ENCODE data around the gene DMAP1. TPM values are rescaled to one million over a fixed set of nuclear protein-coding genes. Genes with fewer than 3 reads are reported as not detected.

Gene DMAP1
- total and polyA plus RNA-seq, 2 of the 8 experiments (the other 6 are each of a cell fraction or from before 2014, with no cell fraction given) = 36.4 to 42.4 TPM

- TF ChIP-seq RBBP5 (IDR thresholded peaks at IDR 0.05; ENCODE audit: borderline replicate concordance, low read depth, low read length) (no peak), ZNF274 (IDR thresholded peaks at IDR 0.05; ENCODE audit: borderline replicate concordance, extremely low read depth, low read length) (no peak), EGR1 (IDR thresholded peaks at IDR 0.05; ENCODE audit: borderline replicate concordance, low read depth, low read length) (no peak)
Measured at GRCh38 chr1:44235808-44236207, 22.5 kb downstream of the DMAP1 start (continued).

Data from H1 (cell line).